Activated CD8-positive, alpha-beta T cell treated with anti-CD3 and anti-CD28 coated beads, Interleukin-2, amount 10 ng/mL, durations not matched to agents 7 days and 5 days (primary cell): ENCODE results near the gene MEGF6. TPM values are rescaled to one million over a fixed set of nuclear protein-coding genes. Genes with fewer than 3 reads are reported as not detected.

Source experiments
- ATAC-seq: fragments of 150-1000 bp; cut with Tn5 transposase; one replicate; pipeline ENCODE4 v1.10.0; 2021; ENCODE audit warnings: moderate library complexity
- CTCF ChIA-PET: fragments of 350-600 bp; sonication (Branson Sonifier 250); formaldehyde crosslinking; loops from one replicate; lab custom pipeline; 2021; ENCODE audit warnings: antibody characterized with exemption; lab: Charles Lee
- POLR2A ChIA-PET: fragments of 350-600 bp; sonication (Branson Sonifier 250); formaldehyde crosslinking; loops from one replicate; lab custom pipeline; 2021; ENCODE audit warnings: antibody characterized with exemption; lab: Charles Lee
- DNase-seq: peaks from one replicate; pipeline ENCODE4 v3.0.0-alpha.2; 2020
- H3K27ac Mint-ChIP-seq: one replicate; pipeline ENCODE4 v1.8.0; 2021; ENCODE audit warnings: mild to moderate bottlenecking, mixed read lengths
- H3K27me3 Mint-ChIP-seq: one replicate; pipeline ENCODE4 v1.8.0; 2021; ENCODE audit warnings: low read depth, mixed read lengths
- H3K36me3 Mint-ChIP-seq: one replicate; pipeline ENCODE4 v1.8.0; 2021; ENCODE audit warnings: low read depth, mixed read lengths
- H3K4me1 Mint-ChIP-seq: one replicate; pipeline ENCODE4 v1.8.0; 2021; ENCODE audit warnings: low read depth, mixed read lengths
- H3K4me3 Mint-ChIP-seq: one replicate; pipeline ENCODE4 v1.8.0; 2021; ENCODE audit warnings: mild to moderate bottlenecking, mixed read lengths
- H3K9me3 Mint-ChIP-seq: one replicate; pipeline ENCODE4 v1.8.0; 2022; ENCODE audit warnings: mixed read lengths; ENCODE audit not compliant: insufficient read depth
- total RNA-seq, 2 experiments: library from RNA; stranded (reverse); gene quantifications; one replicate each; pipeline ENCODE4 v1.2.3, GENCODE V29; 2021

Gene MEGF6
- total RNA-seq, 2 experiments from 2014 or later = 7.1 to 8.3 TPM

DNA sequence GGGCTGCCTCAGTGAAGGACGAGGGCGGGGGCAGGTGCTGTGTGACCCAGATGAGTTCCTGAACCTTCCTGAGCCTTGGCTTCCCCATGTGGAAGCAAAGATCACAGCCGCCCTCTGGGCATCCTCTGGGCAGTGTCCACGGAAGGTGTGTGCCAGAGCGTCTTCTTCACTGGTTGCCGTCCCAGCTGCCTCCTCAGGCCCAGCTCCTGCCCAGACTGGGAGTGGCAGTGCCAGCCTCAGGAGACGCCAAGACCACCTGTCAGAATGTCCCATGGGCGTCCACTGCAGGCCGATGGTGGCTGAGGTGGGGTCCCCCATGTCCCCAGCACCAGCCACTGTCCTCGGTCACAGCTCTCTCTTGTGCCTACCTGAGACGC is 146.7 kb downstream of the MEGF6 start:
- POLR2A ChIA-PET = no interaction called here
- H3K4me3 Mint-ChIP-seq = no peak overlapping the region
- no peaks in the 10 kb centered on the region for H3K27me3 Mint-ChIP-seq
- no peak for ATAC-seq
- H3K9me3 Mint-ChIP-seq = no peaks in the 10 kb centered on the region
- CTCF ChIA-PET = no interaction called here
- no peak overlapping the region for H3K27ac Mint-ChIP-seq
- no peak for DNase-seq
- H3K4me1 Mint-ChIP-seq = no peaks in the 10 kb centered on the region
- no peaks in the 10 kb centered on the region for H3K36me3 Mint-ChIP-seq

DNA sequence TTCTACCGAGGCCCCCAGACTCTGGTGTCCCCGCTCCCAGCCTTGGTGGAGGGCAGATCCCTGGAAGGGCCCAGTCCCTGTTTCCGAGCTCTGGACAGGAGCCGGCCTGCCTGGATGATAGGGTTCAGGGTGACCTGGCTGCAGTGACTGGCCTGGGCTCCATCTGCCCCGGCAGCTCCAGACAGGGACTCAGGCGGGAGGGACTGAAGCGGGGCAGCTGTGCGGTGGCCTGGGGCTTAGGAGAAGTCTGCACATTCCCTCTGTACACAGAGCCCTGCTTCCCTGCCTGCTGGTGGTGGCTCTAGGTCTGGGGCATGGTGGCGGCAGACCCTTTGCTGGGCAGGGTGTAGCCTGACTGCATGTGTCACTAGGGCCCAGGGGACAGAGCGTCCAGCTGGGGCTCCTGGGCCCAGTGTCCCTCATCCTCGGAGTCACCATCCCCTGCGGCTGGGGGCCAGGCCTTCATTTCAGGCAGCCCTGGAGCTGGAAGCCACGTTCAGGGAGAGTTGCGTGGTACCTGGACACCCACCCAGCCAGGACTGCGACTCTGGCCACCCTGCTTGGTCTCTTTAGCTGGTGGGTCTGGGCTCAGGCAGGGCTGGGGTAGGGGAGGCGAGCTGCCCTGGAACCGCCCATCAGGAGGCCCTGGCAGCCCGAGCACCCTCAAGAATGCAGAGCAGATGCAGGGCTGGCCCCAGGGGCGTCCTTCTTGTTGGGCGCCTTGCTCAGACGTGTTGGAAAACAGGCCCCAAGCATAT is 147.2 kb downstream of the MEGF6 start:
- DNase-seq (no peak), ATAC-seq (no peak)
- Mint-ChIP-seq H3K36me3 (no peaks in the 10 kb centered on the region), H3K4me3 (no peak overlapping the region), H3K4me1 (no peaks in the 10 kb centered on the region), H3K27ac (no peak overlapping the region), H3K9me3 (no peaks in the 10 kb centered on the region), H3K27me3 (no peaks in the 10 kb centered on the region)
- POLR2A ChIA-PET = no interaction called here
- CTCF ChIA-PET = no interaction called here

DNA sequence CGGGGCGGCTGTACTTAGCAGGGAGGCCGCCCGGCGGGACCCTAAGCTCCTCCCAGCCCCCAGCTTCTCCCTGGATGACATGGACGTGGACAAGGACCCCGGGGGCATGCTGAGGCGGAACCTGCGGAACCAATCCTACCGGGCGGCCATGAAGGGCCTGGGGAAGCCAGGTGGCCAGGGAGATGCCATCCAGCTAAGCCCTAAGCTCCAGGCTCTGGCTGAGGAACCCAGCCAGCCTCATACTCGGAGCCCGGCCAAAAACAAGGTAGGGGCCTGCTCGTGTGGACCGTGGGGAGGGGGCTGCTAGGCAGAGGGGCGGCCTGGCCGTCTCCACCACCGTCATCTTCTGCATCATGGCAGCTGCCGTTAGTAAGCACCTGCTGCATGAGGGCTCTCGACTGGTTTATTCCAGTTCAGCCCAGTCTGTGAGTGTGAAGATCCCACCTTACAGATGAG is 147.9 kb downstream of the MEGF6 start:
- no peak for ATAC-seq

DNA sequence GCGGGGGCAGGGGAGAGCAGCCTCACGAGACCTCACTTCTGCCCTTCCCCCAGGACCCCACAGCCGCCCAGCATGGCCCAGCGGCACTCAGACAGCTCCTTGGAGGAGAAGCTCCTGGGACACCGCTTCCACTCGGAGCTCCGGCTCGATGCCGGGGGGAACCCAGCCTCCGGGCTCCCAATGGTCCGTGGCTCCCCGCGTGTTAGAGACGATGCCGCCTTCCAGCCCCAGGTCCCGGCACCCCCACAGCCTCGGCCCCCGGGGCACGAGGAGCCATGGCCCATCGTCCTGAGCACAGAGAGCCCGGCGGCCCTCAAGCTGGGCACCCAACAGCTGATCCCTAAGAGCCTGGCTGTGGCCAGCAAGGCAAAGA is 148.3 kb downstream of the MEGF6 start:
- ChIA-PET CTCF (interaction anchor here (1.0 kb wide), 1 partner anchor 10 kb away, joined by 3 read pairs; no protein-coding TSS in a partner anchor), POLR2A (no interaction called here)
- ATAC-seq (no peak), DNase-seq (no peak)
- no peaks in the 10 kb centered on the region for H3K27me3 Mint-ChIP-seq
- no peak overlapping the region for H3K27ac Mint-ChIP-seq
- H3K4me1 Mint-ChIP-seq = no peaks in the 10 kb centered on the region
- H3K9me3 Mint-ChIP-seq = no peaks in the 10 kb centered on the region
- H3K4me3 Mint-ChIP-seq = no peak overlapping the region
- H3K36me3 Mint-ChIP-seq = no peaks in the 10 kb centered on the region

More for the DNA sequence above, 147.9 kb downstream of the MEGF6 start:
- H3K27ac Mint-ChIP-seq = no peak overlapping the region
- no peaks in the 10 kb centered on the region for H3K27me3 Mint-ChIP-seq
- no peak for DNase-seq
- ChIA-PET POLR2A (no interaction called here), CTCF (interaction anchor here (1.0 kb wide), 1 partner anchor 10 kb away, joined by 3 read pairs; no protein-coding TSS in a partner anchor)
- no peak overlapping the region for H3K4me3 Mint-ChIP-seq
- no peaks in the 10 kb centered on the region for H3K9me3 Mint-ChIP-seq
- no peaks in the 10 kb centered on the region for H3K36me3 Mint-ChIP-seq
- no peaks in the 10 kb centered on the region for H3K4me1 Mint-ChIP-seq

DNA sequence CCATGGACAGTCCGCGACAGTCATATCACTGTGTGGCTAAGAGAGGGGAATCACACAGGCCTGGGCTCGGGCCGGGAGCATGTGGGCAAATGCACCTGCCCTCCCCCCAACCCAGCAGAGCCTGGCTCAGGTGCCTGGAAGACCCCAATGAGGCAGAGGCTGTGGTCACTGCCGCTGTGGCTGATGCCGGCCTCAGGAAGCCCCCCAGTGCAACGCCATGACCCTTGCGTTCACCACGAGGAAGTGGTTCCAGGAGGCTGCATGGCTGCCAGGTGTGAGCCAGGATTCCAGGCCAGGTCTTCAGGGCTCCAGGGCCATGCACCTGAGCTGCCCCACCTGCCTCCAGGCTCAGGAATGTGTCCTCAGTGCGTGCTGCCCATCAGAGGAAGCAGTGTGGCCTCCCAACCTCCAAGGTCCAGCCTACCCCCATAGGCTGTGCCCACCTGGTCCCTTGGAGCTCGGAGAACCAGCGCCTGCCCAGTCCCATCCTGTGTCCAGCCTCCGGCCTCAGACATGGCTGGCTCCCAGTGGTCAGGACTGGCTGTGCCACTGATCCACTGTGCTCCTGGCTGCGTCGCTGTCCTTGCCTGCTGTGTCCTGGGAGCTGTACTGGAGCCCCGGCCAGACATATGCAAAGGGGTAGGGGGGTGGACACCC is 148.8 kb downstream of the MEGF6 start:
- no peak overlapping the region for H3K27ac Mint-ChIP-seq
- ATAC-seq (no peak), DNase-seq (no peak)
- H3K4me3 Mint-ChIP-seq = no peak overlapping the region
- no peaks in the 10 kb centered on the region for H3K4me1 Mint-ChIP-seq
- H3K36me3 Mint-ChIP-seq = no peaks in the 10 kb centered on the region
- no peaks in the 10 kb centered on the region for H3K9me3 Mint-ChIP-seq
- POLR2A ChIA-PET = no interaction called here
- no peaks in the 10 kb centered on the region for H3K27me3 Mint-ChIP-seq
- CTCF ChIA-PET = interaction anchor here (1.0 kb wide), 1 partner anchor 9 kb away, joined by 3 read pairs; no protein-coding TSS in a partner anchor

DNA sequence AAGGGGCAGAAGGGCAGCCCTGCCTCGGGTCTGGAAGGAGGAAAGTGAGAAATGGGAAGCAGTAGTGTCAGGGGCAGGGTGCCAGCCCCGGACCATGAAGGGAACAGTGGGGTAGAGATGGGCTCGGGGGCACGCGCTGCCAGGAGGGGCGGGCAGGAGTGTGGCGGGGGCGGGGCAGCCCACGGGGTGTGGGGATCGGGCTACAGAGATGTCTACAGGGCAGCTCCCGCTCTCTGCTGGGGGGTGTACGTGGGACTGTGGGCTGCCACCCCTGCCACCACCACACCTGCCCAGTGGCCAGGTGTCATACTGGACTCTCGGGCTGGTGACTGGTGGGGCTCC is 149.4 kb downstream of the MEGF6 start:
- POLR2A ChIA-PET = no interaction called here
- Mint-ChIP-seq H3K4me1 (no peaks in the 10 kb centered on the region), H3K9me3 (no peaks in the 10 kb centered on the region), H3K36me3 (no peaks in the 10 kb centered on the region), H3K4me3 (no peak overlapping the region), H3K27me3 (no peaks in the 10 kb centered on the region), H3K27ac (no peak overlapping the region)
- ATAC-seq = no peak
- DNase-seq = no peak
- CTCF ChIA-PET = no interaction called here

DNA sequence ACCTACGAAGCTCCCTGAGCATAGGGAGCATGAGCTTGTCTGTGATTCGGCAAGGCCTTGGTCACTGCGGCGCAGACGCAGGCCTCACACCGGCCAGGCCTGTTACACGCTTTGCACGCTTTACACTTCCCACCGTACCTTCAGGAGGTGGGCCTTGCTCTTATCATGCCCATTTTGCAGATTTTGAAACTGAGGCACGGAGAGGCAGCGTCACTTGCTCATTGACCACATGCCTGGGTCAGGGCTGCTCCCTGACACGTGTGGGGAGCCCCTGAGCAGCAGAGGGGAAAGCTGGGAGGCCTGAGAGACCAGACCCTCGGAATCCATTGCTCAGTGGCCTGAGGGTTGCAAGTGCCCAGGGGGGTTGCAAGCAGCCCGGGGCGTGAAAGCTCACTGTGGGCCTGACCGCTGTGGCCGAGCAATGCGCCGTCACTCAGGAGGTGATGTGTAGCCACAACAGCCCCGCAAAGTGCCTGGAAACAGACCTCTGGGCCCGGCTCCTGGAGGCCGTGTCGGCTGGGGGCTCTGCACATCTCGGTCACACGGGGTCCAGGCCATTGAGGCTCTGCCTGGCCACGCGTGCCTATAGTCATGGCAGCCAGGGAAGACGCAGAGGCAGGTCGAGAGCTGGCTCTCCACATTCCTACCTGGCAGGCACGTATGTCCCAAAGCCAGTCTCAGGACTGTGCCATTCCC is 149.9 kb downstream of the MEGF6 start:
- DNase-seq = no peak
- H3K4me1 Mint-ChIP-seq = no peaks in the 10 kb centered on the region
- H3K9me3 Mint-ChIP-seq = no peaks in the 10 kb centered on the region

DNA sequence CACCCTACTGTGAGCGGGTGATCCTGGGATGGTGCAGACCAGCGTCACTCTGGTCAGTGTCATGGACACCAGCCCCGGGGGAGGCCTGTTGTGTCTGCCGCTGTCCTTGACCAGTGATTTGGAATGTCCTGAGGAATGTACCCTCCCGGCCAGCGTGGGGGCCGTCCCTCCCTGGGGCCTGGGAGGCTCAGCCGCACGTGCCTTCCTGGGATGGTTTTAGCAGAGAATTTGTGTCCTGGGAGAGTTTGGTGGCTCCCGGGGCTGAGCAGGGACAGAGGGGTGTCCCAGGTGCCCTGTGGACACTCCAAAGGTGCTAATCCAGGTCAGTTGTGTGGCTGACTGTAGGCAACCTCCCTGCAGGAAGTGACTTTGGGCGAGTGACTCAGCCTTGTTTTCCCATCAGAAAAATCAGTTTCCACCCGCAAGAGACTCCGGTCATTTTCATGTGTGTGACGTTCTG is 150.6 kb downstream of the MEGF6 start:
- ChIA-PET CTCF (no interaction called here), POLR2A (no interaction called here)
- no peaks in the 10 kb centered on the region for H3K9me3 Mint-ChIP-seq
- H3K36me3 Mint-ChIP-seq = no peaks in the 10 kb centered on the region
- DNase-seq (no peak), ATAC-seq (no peak)
- H3K4me1 Mint-ChIP-seq = no peaks in the 10 kb centered on the region
- H3K4me3 Mint-ChIP-seq = no peak overlapping the region
- no peaks in the 10 kb centered on the region for H3K27me3 Mint-ChIP-seq
- no peak overlapping the region for H3K27ac Mint-ChIP-seq

More for the DNA sequence above, 149.9 kb downstream of the MEGF6 start:
- no peaks in the 10 kb centered on the region for H3K27me3 Mint-ChIP-seq
- H3K27ac Mint-ChIP-seq = no peak overlapping the region
- CTCF ChIA-PET = no interaction called here
- POLR2A ChIA-PET = no interaction called here
- no peak overlapping the region for H3K4me3 Mint-ChIP-seq
- no peaks in the 10 kb centered on the region for H3K36me3 Mint-ChIP-seq
- no peak for ATAC-seq

DNA sequence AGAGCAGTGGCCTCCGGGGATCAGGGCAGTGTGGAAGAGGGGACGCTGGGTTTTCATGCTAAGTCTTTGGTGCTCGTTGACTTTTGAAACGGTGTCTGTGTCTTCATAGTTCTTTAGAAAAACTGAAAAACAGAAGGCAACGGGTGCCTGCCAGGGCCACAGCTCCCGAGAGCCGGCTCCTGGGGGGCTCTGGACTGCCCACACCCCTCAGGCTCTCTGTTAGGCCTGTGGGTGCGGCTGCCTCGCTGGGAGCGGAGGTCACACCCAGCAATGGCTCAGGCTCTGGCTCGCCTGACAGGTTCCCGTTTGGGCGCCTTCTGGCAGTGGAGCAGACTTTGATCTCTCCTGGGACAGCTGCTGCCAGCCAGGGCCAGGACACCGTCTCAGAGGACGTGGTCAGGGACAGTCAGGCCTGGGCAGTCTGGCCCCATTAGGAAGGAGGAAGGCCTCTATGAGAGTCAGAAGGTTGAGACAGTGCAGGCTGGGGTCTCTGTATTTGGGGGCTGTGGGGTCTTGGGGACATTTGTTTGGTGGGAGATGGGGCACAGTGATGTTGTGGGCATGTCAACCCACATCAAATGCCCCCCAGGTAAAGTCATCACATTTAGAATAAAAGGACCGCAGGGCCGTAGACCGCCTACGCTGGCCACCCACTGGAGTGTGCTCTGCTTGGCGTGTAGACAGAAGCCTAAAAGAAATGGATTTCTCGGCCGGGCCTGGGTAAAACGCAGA is 151.2 kb downstream of the MEGF6 start:
- CTCF ChIA-PET = no interaction called here
- Mint-ChIP-seq H3K27ac (no peak overlapping the region), H3K36me3 (no peaks in the 10 kb centered on the region), H3K4me1 (no peaks in the 10 kb centered on the region), H3K9me3 (no peaks in the 10 kb centered on the region), H3K27me3 (no peaks in the 10 kb centered on the region), H3K4me3 (no peak overlapping the region)
- ATAC-seq (no peak), DNase-seq (no peak)
- POLR2A ChIA-PET = no interaction called here

DNA sequence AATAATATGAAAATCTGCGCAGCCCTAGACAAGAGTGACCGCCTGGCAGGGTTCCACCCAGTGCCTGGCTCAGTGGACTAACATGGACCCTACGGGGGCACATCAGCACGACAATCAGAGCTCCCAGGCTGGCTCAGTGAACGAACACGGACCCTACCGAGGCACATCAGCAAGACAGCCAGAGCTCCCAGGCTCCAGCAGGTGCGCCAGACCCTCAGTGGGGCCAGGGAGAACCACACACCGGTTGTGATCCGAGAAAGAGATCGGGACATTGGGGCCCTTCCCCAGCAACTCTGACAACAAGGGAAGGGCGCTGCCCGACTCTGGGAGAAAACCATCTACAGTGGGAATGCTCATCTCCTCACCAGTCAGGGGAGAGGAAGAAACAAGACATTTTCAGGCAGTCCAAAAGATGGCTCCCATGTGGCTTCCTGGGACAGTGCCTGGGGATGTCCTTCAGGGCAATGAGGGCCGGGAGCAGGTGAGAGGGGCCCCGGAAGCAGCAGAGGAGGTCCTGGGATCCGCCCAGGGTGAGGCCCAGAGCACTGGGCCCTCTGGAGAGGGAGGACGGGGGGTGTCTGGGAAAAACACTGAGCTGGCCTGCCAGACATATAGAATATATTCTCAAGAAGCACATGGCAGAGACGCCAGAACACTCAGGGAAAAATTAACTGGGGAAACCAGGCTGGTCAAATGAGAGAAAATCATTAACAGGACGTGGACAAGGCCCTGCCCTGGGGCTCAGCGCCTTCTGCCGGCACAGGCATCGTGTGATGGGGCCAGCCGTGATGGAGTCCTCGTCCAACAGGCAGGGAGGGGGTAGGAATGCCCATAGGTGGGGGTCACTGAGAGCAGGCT is 152.0 kb downstream of the MEGF6 start:
- no peaks in the 10 kb centered on the region for H3K36me3 Mint-ChIP-seq
- H3K4me1 Mint-ChIP-seq = no peaks in the 10 kb centered on the region
- no peak overlapping the region for H3K4me3 Mint-ChIP-seq
- POLR2A ChIA-PET = no interaction called here
- H3K27me3 Mint-ChIP-seq = no peaks in the 10 kb centered on the region
- DNase-seq (no peak), ATAC-seq (no peak)
- no peak overlapping the region for H3K27ac Mint-ChIP-seq
- H3K9me3 Mint-ChIP-seq = no peaks in the 10 kb centered on the region
- CTCF ChIA-PET = no interaction called here
